GM18520 (cell line): ENCODE results near the gene MX2.
"Not testable (repeated sequence)": the region's sequence is repeated elsewhere in the genome, so short reads cannot be mapped to it uniquely, and the experiment has no call there.

ENCODE experiments used
- ATAC-seq: cut with Tn5 transposase; IDR thresholded peaks from one replicate; pipeline ENCODE4 v1.9.1; 2021; ENCODE audit not compliant: unreplicated experiment

The MX2 gene

GRCh38 chr21:41361786-41362604 is at the start of gene MX2:
Gene MX2, plus strand, starts transcription at chr21:41362027. Its CDS starts 14,880 bp downstream, at chr21:41376907.
- ATAC-seq = peak; percentile 51

GRCh38 chr21:41313285-41314164 is 48.3 kb upstream of the MX2 start:
- not testable (repeated sequence) for ATAC-seq

GRCh38 chr21:41315726-41316125 is 46.1 kb upstream of the MX2 start:
- ATAC-seq = no peak

GRCh38 chr21:41316200-41317062 is 45.4 kb upstream of the MX2 start, which contains the start of gene FAM3B:
Gene FAM3B, plus strand, starts transcription at chr21:41316801. Its CDS starts 79 bp downstream, at chr21:41316880.
- no peak for ATAC-seq

GRCh38 chr21:41317063-41317392 is 44.8 kb upstream of the MX2 start:
- ATAC-seq = no peak

GRCh38 chr21:41317458-41317857 is 44.4 kb upstream of the MX2 start:
- no peak for ATAC-seq

- no peak for ATAC-seq
These were observed 43.6 kb upstream of the MX2 start for GRCh38 chr21:41318218-41318617.

GRCh38 chr21:41319273-41319672 is 42.6 kb upstream of the MX2 start:
- ATAC-seq = no peak

GRCh38 chr21:41321211-41321907 is 40.5 kb upstream of the MX2 start:
- ATAC-seq = no peak

GRCh38 chr21:41321908-41322495 is 39.8 kb upstream of the MX2 start:
- no peak for ATAC-seq

- no peak for ATAC-seq
These were observed 39.1 kb upstream of the MX2 start for GRCh38 chr21:41322496-41323382.

- ATAC-seq = no peak
These were observed 36.5 kb upstream of the MX2 start for GRCh38 chr21:41325138-41325912.

- ATAC-seq = no peak
These were observed 35.3 kb upstream of the MX2 start for GRCh38 chr21:41326414-41327080.

- no peak for ATAC-seq
These were observed 34.1 kb upstream of the MX2 start for GRCh38 chr21:41327753-41328152.

- ATAC-seq = no peak
These were observed 32.9 kb upstream of the MX2 start for GRCh38 chr21:41328660-41329607.

- ATAC-seq = no peak
These were observed 28.1 kb upstream of the MX2 start for GRCh38 chr21:41333752-41334151.

- no peak for ATAC-seq
These were observed 24.3 kb upstream of the MX2 start for GRCh38 chr21:41337515-41337914.
